ENCODE measurements around the gene CCDC93. TPM values are rescaled to one million over a fixed set of nuclear protein-coding genes. Genes with fewer than 3 reads are reported as not detected.

The CCDC93 gene
- total RNA-seq, result 10 to 100 TPM; 14.4 to 17.0 (median 16.0) TPM

GRCh38 chr2:118013724-118014491 is at the start of gene CCDC93:
Gene CCDC93, minus strand, starts transcription at chr2:118014070. Its CDS starts 75 bp downstream, at chr2:118013995.
- intact Hi-C loops (cut with DNase I), result loop anchor here (10.0 kb wide), 1 partner anchor 171 kb away; no protein-coding TSS in a partner anchor
- no peaks in the 10 kb centered on the region for H3K9me3 ChIP-seq
- WGBS, result 0% methylated on average over 7 of the region's 71 CpGs

GRCh38 chr2:118062669-118063068 is 48.8 kb upstream of the CCDC93 start:
- Histone ChIP-seq H3K9me3 (no peaks in the 10 kb centered on the region), H3K27me3 (peaks cover 0 to 66% (median 6%) of the 10 kb centered on the region in 4 donors), H3K4me1 (no peaks in the 10 kb centered on the region), H3K27ac (replicated peaks in 1 of 4) (no peak overlapping the region), H3K36me3 (no peaks in the 10 kb centered on the region), H3K4me3 (no peak overlapping the region)
- DNase-seq (ENCODE audit: extremely low spot score), result no peak
- WGBS, result 51% methylated on average over 2 of the region's 2 CpGs
- intact Hi-C loops (cut with DNase I), result loop anchor here (10.0 kb wide), 1 partner anchor 142 kb away; no protein-coding TSS in a partner anchor
- TF ChIP-seq POLR2A (IDR thresholded peaks at IDR 0.05; ENCODE audit: low read depth) (no peak), EP300 (IDR thresholded peaks at IDR 0.05) (no peak), POLR2AphosphoS5 (IDR thresholded peaks at IDR 0.05) (no peak)
- TF ChIP-seq, protein P1, sequence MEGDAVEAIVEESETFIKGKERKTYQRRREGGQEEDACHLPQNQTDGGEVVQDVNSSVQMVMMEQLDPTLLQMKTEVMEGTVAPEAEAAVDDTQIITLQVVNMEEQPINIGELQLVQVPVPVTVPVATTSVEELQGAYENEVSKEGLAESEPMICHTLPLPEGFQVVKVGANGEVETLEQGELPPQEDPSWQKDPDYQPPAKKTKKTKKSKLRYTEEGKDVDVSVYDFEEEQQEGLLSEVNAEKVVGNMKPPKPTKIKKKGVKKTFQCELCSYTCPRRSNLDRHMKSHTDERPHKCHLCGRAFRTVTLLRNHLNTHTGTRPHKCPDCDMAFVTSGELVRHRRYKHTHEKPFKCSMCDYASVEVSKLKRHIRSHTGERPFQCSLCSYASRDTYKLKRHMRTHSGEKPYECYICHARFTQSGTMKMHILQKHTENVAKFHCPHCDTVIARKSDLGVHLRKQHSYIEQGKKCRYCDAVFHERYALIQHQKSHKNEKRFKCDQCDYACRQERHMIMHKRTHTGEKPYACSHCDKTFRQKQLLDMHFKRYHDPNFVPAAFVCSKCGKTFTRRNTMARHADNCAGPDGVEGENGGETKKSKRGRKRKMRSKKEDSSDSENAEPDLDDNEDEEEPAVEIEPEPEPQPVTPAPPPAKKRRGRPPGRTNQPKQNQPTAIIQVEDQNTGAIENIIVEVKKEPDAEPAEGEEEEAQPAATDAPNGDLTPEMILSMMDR (IDR thresholded peaks at IDR 0.05), result no peak

More at GRCh38 chr2:118013724-118014491, at the start of gene CCDC93:
- H3K4me1 ChIP-seq, result peaks cover 27 to 37% (median 32%) of the 10 kb centered on the region in 4 donors
- H3K4me3 ChIP-seq, result peak within 1 kb of the TSS; percentile 97 to 100 (median 99)
- H3K27ac ChIP-seq (replicated peaks in 1 of 4), result peak within 1 kb of the TSS; percentile 89 to 92 (median 91)
- no peaks in the 10 kb centered on the region for H3K27me3 ChIP-seq
- peak; percentile 94 for DNase-seq (ENCODE audit: extremely low spot score)
- TF ChIP-seq, protein P1 (IDR thresholded peaks at IDR 0.05), result peak in 1 of 3 experiments; percentile 7
- TF ChIP-seq POLR2AphosphoS5 (IDR thresholded peaks at IDR 0.05) (peak; percentile 57 to 84), EP300 (IDR thresholded peaks at IDR 0.05) (no peak), POLR2A (IDR thresholded peaks at IDR 0.05; ENCODE audit: low read depth) (peak; percentile 25)
- peaks cover 0 to 8% (median 2%) of the 10 kb centered on the region in 4 donors for H3K36me3 ChIP-seq

- Histone ChIP-seq H3K4me3 (no peak overlapping the region), H3K27me3 (peaks cover 0 to 65% (median 6%) of the 10 kb centered on the region in 4 donors), H3K27ac (replicated peaks in 1 of 4) (no peak overlapping the region), H3K36me3 (no peaks in the 10 kb centered on the region), H3K4me1 (no peaks in the 10 kb centered on the region), H3K9me3 (no peaks in the 10 kb centered on the region)
- no peak for DNase-seq (ENCODE audit: extremely low spot score)
- intact Hi-C loops (cut with DNase I), result loop anchor here (10.0 kb wide), 1 partner anchor 143 kb away; no protein-coding TSS in a partner anchor
- TF ChIP-seq, protein P1 (IDR thresholded peaks at IDR 0.05), result no peak
- TF ChIP-seq EP300 (IDR thresholded peaks at IDR 0.05) (no peak), POLR2AphosphoS5 (IDR thresholded peaks at IDR 0.05) (no peak), POLR2A (IDR thresholded peaks at IDR 0.05; ENCODE audit: low read depth) (no peak)
Observed at GRCh38 chr2:118062048-118062447, 48.2 kb upstream of the CCDC93 start.

DNA sequence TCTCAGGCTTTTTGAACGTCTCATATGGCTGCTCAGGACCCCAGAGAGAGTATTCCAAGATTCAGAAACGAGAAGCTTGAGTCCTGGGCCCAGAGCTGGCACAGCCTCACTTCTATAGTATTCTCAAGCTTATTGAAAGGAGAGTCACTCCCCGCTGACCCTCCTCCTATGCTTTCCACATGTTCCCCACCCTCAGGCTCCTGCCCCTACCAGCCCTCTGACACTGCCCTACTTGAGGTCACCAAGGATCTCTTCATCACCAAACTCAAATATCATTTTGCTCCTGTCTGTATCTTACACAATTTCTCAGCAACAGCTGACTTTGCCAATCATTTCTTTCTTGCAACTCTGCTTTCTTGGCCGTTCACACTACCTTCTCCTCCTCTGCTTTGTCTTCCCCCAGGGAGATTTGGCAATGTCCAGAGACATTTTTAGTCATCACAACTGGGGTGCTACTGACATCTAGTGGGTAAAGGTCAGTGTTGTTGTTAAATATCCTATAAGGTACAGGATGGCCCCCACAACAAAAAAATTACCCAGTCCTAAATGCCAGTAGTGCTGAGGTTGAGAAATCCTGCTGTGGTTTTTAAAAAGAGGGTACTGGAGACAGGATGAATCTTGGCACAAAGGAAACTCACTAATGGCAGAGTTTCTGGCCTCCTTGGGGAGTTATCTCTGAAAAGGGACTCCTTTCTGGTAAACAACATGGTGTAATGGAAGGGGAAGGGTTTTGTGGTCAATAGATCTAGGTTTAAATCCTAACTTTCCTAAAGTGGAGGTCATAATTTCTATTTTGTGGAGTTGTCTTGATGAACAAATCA is 47.5 kb upstream of the CCDC93 start:
- WGBS, result 66% methylated on average over 3 of the region's 4 CpGs
- H3K27me3 ChIP-seq, result peaks cover 0 to 65% (median 6%) of the 10 kb centered on the region in 4 donors
- no peaks in the 10 kb centered on the region for H3K36me3 ChIP-seq
- H3K4me3 ChIP-seq, result no peak overlapping the region
- no peaks in the 10 kb centered on the region for H3K9me3 ChIP-seq
- no peak overlapping the region for H3K27ac ChIP-seq (replicated peaks in 1 of 4)
- H3K4me1 ChIP-seq, result no peaks in the 10 kb centered on the region
- no peak for DNase-seq (ENCODE audit: extremely low spot score)
- TF ChIP-seq POLR2A (IDR thresholded peaks at IDR 0.05; ENCODE audit: low read depth), result no peak
- TF ChIP-seq, protein P1 (IDR thresholded peaks at IDR 0.05), result peak in 1 of 3 experiments; percentile 5
- intact Hi-C loops (cut with DNase I), result loop anchor here (10.0 kb wide), 1 partner anchor 143 kb away; no protein-coding TSS in a partner anchor

Data from esophagus muscularis mucosa (tissue), 4 donors.